Stomach (tissue), 9 donors: ENCODE data around the gene CHST11. TPM values are rescaled to one million over a fixed set of nuclear protein-coding genes. Genes with fewer than 3 reads are reported as not detected.
A peak's percentile ranks its signal among the peaks of the same experiment; 100 is the strongest.

Experiments used
- DNase-seq, 2 donors: peaks; one replicate each; pipeline versions ENCODE4 v3.0.0 to v3.0.0-alpha.2; 2013 to 2019
- H3K27ac ChIP-seq, 5 donors: fragments of 200-600 bp in 4 of 5; sonication (generic) in 4 of 5; one replicate each; pipeline ENCODE4 v1.5.1; 2013 to 2019; ENCODE audit warnings: mild to moderate bottlenecking in 1 of 5, moderate library complexity in 1 of 5
- H3K27me3 ChIP-seq, 3 donors: fragments of 200-600 bp; sonication (generic); one replicate each; pipeline ENCODE4 v1.5.1; 2017 to 2019; ENCODE audit warnings: mixed run types in 1 of 3
- H3K36me3 ChIP-seq, 4 donors: fragments of 200-600 bp; sonication (generic); 1 replicate in 3 of 4; 2 replicates in 1 of 4; pipeline ENCODE4 v1.5.1; 2016 to 2019
- H3K4me1 ChIP-seq, 4 donors: fragments of 200-600 bp; sonication (generic); one replicate each; pipeline ENCODE4 v1.5.1; 2016 to 2019
- H3K4me3 ChIP-seq, 4 donors: fragments of 200-600 bp; sonication (generic) in 3 of 4; one replicate each; pipeline ENCODE4 v1.5.1; 2016 to 2019; ENCODE audit warnings: mild to moderate bottlenecking in 1 of 4
- H3K9me3 ChIP-seq, 4 donors: fragments of 200-600 bp; sonication (generic); one replicate each; pipeline ENCODE4 v1.5.1; 2016 to 2019
- EP300 ChIP-seq: sonication (generic); formaldehyde crosslinking; IDR thresholded peaks from one replicate; pipeline ENCODE4 v1.6.1; 2017; ENCODE audit warnings: antibody characterized with exemption
- POLR2A ChIP-seq, 4 donors: fragments of 450-650 bp; IDR thresholded peaks; one replicate each; pipeline ENCODE4 v1.6.1; 2016; ENCODE audit warnings: antibody characterized with exemption in 4 of 4, control low read depth in 2 of 4, mild to moderate bottlenecking in 1 of 4, moderate library complexity in 1 of 4
- POLR2AphosphoS5 ChIP-seq, 3 donors: sonication (generic); formaldehyde crosslinking; IDR thresholded peaks; one replicate each; pipeline ENCODE4 v1.6.1; 2016; ENCODE audit warnings: antibody characterized with exemption in 3 of 3
- WGBS, 5 donors: extraction: QIAGEN DNeasy Blood & Tissue Kit in 3 of 5; methylation state at CpG; one replicate each; pipeline versions ENCODE4 v1.1.5 to v1.1.7; 2013 to 2018; 5-methylcytosine and 5-hydroxymethylcytosine counted together
- intact Hi-C: fragments of 100-400 bp; cut with DNase I; formaldehyde crosslinking; loops from one replicate; pipeline ENCODE4 v1.15.1; 2023; ENCODE audit warnings: low total_unique reads
- polyA plus RNA-seq, 3 donors: library from polyadenylated mRNA; stranded (reverse); fragments of 200-250 nt; gene quantifications; one replicate each; pipeline ENCODE4 v1.2.3, GENCODE V29; 2013
- total RNA-seq, 5 donors: library from RNA; depleted of rRNA; stranded (reverse); fragments of >200 nt; gene quantifications; one replicate each; pipeline versions ENCODE4 v1.1.0 to v1.2.3, GENCODE V29; 2014 to 2016
- TF ChIP-seq, protein P1 (sequence below), 7 experiments: fragments of 450-650 bp in 4 of 7; fragments of 200-600 bp in 3 of 7; sonication (generic) in 3 of 7; IDR thresholded peaks; one replicate each; pipeline ENCODE4 v1.5.1; 2016 to 2019; ENCODE audit warnings: antibody characterized with exemption in 7 of 7, control low read depth in 2 of 7, mild to moderate bottlenecking in 1 of 7
- donor health status: healthy with polysubstance abuse.
- donor health status: Bipolar disorder and iron deficiency.
- donor health status: healthy.

Gene CHST11
- total and polyA plus RNA-seq, 8 donors: 2.3 to 192 (median 18.6) TPM

DNA sequence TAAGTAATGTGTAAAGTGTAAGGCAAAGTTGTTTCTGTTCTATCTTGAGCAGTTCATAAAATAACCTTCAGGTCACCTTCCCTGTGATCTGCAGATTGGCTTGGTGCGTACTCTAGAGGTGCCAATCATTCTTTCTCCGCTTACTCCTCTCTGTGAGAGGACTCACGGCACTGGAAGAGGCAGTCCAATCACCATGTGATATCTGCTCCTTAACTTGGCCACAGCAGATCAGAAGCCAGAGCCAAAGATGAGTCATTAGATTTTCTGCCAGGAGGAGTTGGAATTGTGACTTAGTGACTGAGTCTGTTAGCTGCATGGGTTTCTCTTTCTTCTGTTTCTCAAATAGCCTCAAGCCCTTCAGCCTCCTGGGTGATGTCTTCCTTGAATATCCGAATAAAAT lies 335.8 kb downstream of the CHST11 start:
- TF ChIP-seq POLR2AphosphoS5 (IDR thresholded peaks at IDR 0.05): peak in 1 of 3 donors; percentile 65
- TF ChIP-seq POLR2A (IDR thresholded peaks at IDR 0.05): no peak
- no peak for TF ChIP-seq EP300
- TF ChIP-seq, protein P1, sequence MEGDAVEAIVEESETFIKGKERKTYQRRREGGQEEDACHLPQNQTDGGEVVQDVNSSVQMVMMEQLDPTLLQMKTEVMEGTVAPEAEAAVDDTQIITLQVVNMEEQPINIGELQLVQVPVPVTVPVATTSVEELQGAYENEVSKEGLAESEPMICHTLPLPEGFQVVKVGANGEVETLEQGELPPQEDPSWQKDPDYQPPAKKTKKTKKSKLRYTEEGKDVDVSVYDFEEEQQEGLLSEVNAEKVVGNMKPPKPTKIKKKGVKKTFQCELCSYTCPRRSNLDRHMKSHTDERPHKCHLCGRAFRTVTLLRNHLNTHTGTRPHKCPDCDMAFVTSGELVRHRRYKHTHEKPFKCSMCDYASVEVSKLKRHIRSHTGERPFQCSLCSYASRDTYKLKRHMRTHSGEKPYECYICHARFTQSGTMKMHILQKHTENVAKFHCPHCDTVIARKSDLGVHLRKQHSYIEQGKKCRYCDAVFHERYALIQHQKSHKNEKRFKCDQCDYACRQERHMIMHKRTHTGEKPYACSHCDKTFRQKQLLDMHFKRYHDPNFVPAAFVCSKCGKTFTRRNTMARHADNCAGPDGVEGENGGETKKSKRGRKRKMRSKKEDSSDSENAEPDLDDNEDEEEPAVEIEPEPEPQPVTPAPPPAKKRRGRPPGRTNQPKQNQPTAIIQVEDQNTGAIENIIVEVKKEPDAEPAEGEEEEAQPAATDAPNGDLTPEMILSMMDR (IDR thresholded peaks at IDR 0.05): no peak
- Histone ChIP-seq H3K27me3 (no peaks in the 10 kb centered on the region), H3K9me3 (no peaks in the 10 kb centered on the region), H3K4me3 (no peak overlapping the region), H3K27ac (peak overlapping the region in 2 of 5 donors; percentile 16 to 25), H3K36me3 (no peaks in the 10 kb centered on the region), H3K4me1 (peaks cover 0 to 15% (median 10%) of the 10 kb centered on the region in 4 donors)
- intact Hi-C loops: loop anchor here (10.0 kb wide), 1 partner anchor 78 kb away; no protein-coding TSS in a partner anchor
- 47 to 61% (median 54%) methylated on average over 4 of the region's 4 CpGs for WGBS, 5 donors
- peak in 1 of 2 donors; percentile 67 for DNase-seq

DNA sequence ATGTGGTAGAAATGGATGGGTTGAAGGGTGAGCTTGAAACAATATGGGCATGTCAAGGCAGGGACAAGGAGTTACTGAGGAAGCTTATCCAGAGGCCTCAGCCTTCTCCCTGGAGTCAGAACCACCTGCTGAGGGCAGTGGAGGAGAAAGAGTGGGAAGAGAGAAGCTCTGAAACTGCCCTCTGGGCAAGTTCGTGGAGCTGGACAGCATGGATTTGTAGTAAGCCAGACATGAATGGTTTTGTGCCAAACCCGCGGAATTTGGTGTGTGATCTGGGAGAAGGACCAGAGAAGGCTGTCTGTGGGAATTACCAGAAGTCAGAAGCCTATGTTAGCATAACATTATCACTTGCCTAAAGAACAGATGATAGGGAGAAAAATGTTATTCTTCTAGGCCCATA lies 336.5 kb downstream of the CHST11 start:
- Histone ChIP-seq H3K27ac (peak overlapping the region in 2 of 5 donors; percentile 16 to 25), H3K9me3 (no peaks in the 10 kb centered on the region), H3K4me3 (no peak overlapping the region), H3K36me3 (no peaks in the 10 kb centered on the region), H3K4me1 (peaks cover 0 to 15% (median 10%) of the 10 kb centered on the region in 4 donors), H3K27me3 (no peaks in the 10 kb centered on the region)
- no peak for DNase-seq
- intact Hi-C loops: loop anchor here (10.0 kb wide), 1 partner anchor 78 kb away; no protein-coding TSS in a partner anchor
- WGBS, 5 donors: 60 to 69% (median 64%) methylated on average over 3 of the region's 3 CpGs
- no peak for TF ChIP-seq POLR2AphosphoS5 (IDR thresholded peaks at IDR 0.05)

DNA sequence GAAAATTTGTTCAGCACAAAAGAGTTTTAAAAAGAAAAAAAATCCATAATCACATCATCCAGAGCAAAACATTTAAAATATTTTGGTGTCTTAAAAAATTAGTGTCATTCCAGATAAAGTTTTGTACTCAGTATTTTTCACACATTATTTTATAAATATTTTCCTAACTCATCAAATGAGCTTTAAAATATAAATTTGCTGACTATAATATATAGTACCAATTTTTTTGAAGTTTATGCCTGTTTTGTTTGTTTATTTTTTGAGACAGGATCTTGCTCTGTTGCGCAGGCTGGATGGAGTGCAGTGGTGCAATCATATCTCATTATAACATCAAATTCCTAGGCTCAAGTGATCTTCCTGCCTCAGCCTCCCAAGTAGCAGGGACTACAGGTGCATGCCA lies 337.2 kb downstream of the CHST11 start:
- Histone ChIP-seq H3K36me3 (no peaks in the 10 kb centered on the region), H3K4me3 (no peak overlapping the region), H3K27ac (no peak overlapping the region), H3K4me1 (peaks cover 0 to 15% (median 10%) of the 10 kb centered on the region in 4 donors), H3K9me3 (no peaks in the 10 kb centered on the region), H3K27me3 (no peaks in the 10 kb centered on the region)
- TF ChIP-seq, protein P1 (IDR thresholded peaks at IDR 0.05): no peak
- TF ChIP-seq POLR2AphosphoS5 (IDR thresholded peaks at IDR 0.05): no peak
- no peak for TF ChIP-seq EP300
- no peak for TF ChIP-seq POLR2A (IDR thresholded peaks at IDR 0.05)
- no peak for DNase-seq
- intact Hi-C loops: loop anchor here (10.0 kb wide), 1 partner anchor 79 kb away; no protein-coding TSS in a partner anchor
- WGBS, 5 donors: 94 to 98% (median 97%) methylated on average over 1 of the region's 1 CpG

DNA sequence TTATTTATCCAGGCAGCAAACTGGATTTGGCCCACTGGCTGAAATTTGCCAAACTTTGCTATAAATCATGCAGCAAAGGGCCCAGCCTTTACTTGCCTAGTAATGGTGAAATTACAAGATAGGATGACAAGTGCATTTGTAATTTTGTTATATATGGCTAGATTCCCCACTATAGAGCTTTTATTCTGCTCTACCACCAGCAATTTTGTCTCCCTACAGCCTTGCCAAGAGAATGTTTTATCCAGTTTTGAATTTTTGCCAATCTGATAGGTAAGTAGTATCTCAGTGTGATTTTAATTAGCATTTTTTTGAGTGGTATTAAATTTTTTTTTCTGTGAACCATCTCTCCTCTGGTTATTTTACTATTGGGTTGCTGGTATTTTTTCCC lies 339.7 kb downstream of the CHST11 start:
- Histone ChIP-seq H3K27ac (no peak overlapping the region), H3K4me1 (peaks cover 0 to 15% (median 10%) of the 10 kb centered on the region in 4 donors), H3K9me3 (no peaks in the 10 kb centered on the region), H3K4me3 (no peak overlapping the region), H3K27me3 (no peaks in the 10 kb centered on the region), H3K36me3 (no peaks in the 10 kb centered on the region)
- TF ChIP-seq EP300 (no peak), POLR2A (IDR thresholded peaks at IDR 0.05) (no peak), POLR2AphosphoS5 (IDR thresholded peaks at IDR 0.05) (no peak)
- TF ChIP-seq, protein P1 (IDR thresholded peaks at IDR 0.05): no peak
- intact Hi-C loops: loop anchor here (10.0 kb wide), 1 partner anchor 82 kb away; no protein-coding TSS in a partner anchor
- DNase-seq: no peak

DNA sequence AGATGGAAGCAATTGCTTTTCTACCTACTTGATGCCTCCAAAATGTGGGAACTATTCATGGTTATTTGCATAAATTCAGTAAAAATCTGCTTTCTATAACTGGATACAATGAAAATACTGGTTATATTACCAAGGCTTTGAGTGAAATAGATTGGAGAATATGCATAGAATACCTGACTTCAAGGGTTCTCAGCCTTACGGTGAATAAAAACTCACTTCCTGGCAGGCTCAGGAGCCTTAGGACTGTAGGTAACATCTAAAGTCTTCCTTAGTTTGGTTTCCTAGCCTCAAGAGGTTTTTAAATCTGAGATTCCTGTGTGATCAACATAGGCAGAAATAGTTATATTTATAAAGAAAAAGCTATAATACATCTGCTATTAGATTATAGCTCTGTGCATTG lies 342.7 kb downstream of the CHST11 start:
- intact Hi-C loops: loop anchor here (10.0 kb wide), 1 partner anchor 85 kb away; no protein-coding TSS in a partner anchor
- WGBS, 5 donors: 84 to 95% (median 91%) methylated on average over 1 of the region's 1 CpG
- Histone ChIP-seq H3K4me3 (no peak overlapping the region), H3K4me1 (peaks cover 0 to 6% (median 0%) of the 10 kb centered on the region in 4 donors), H3K27ac (no peak overlapping the region), H3K9me3 (no peaks in the 10 kb centered on the region), H3K27me3 (no peaks in the 10 kb centered on the region), H3K36me3 (no peaks in the 10 kb centered on the region)
- DNase-seq: no peak
- TF ChIP-seq, protein P1 (IDR thresholded peaks at IDR 0.05): no peak
- TF ChIP-seq EP300: no peak
- no peak for TF ChIP-seq POLR2A (IDR thresholded peaks at IDR 0.05)
- TF ChIP-seq POLR2AphosphoS5 (IDR thresholded peaks at IDR 0.05): no peak
